Lower leg skin (tissue), 4 donors: Measurements from ENCODE around the gene MAP3K14. TPM values are rescaled to one million over a fixed set of nuclear protein-coding genes. Genes with fewer than 3 reads are reported as not detected.
A peak's percentile ranks its signal among the peaks of the same experiment; 100 is the strongest.

Source experiments
- DNase-seq, 2 donors: peaks; one replicate each; pipeline ENCODE4 v3.0.0-alpha.2; 2019; ENCODE audit warnings: low spot score in 2 of 2
- H3K4me3 ChIP-seq: fragments of 200-600 bp; sonication (generic); 2 replicates; pipeline ENCODE4 v1.5.1; 2017; ENCODE audit warnings: mild to moderate bottlenecking, low read depth; ENCODE audit not compliant: poor library complexity, severe bottlenecking
- CTCF ChIP-seq, 3 donors: fragments of 450-650 bp; IDR thresholded peaks; one replicate each; pipeline ENCODE4 v1.5.1; 2016; ENCODE audit warnings: antibody characterized with exemption in 3 of 3, mild to moderate bottlenecking in 3 of 3, moderate library complexity in 2 of 3
- POLR2A ChIP-seq, 2 donors: fragments of 450-650 bp; IDR thresholded peaks; one replicate each; pipeline ENCODE4 v1.6.1; 2016 to 2017; ENCODE audit warnings: antibody characterized with exemption in 2 of 2, mild to moderate bottlenecking in 1 of 2, moderate library complexity in 1 of 2
- WGBS, 2 donors: methylation state at CpG; one replicate each; pipeline ENCODE4 v1.1.5; 2018; 5-methylcytosine and 5-hydroxymethylcytosine counted together
- intact Hi-C: fragments of 100-400 bp; cut with DNase I; formaldehyde crosslinking; loops from one replicate; pipeline ENCODE4 v1.15.0; 2023; ENCODE audit warnings: low total_unique reads
- total RNA-seq, 4 donors: library from RNA; depleted of rRNA; stranded (reverse); fragments of >200 nt; gene quantifications; one replicate each; pipeline ENCODE4 v1.1.0, GENCODE V29; 2016

Gene MAP3K14
- total RNA-seq, 4 donors from 2014 or later = 8.1 to 13.0 (median 11.0) TPM

- peak overlapping the region; percentile 54 for H3K4me3 ChIP-seq
- intact Hi-C loops = no loop called here
- no peak for TF ChIP-seq POLR2A (IDR thresholded peaks at IDR 0.05)
- no peak for TF ChIP-seq CTCF (IDR thresholded peaks at IDR 0.05)
- WGBS, 2 donors = 29 to 35% methylated on average over 27 to 30 of the region's 33 CpGs
- peak in 1 of 2 donors; percentile 89 for DNase-seq
Measured at GRCh38 chr17:45222289-45222995, 94.4 kb downstream of the MAP3K14 start.

- TF ChIP-seq POLR2A (IDR thresholded peaks at IDR 0.05) = no peak
- TF ChIP-seq CTCF (IDR thresholded peaks at IDR 0.05) = no peak
- H3K4me3 ChIP-seq = peak overlapping the region; percentile 54
- intact Hi-C loops = no loop called here
- 0 to 5% methylated on average over 1 to 11 of the region's 38 CpGs for WGBS, 2 donors
- DNase-seq = no peak
Measured at GRCh38 chr17:45222014-45222288, 94.9 kb downstream of the MAP3K14 start.

- intact Hi-C loops = no loop called here
- 9 to 13% methylated on average over 33 to 43 of the region's 98 CpGs for WGBS, 2 donors
- DNase-seq = peak in 1 of 2 donors; percentile 92
- peak within 1 kb of the TSS; percentile 54 for H3K4me3 ChIP-seq
- TF ChIP-seq POLR2A (IDR thresholded peaks at IDR 0.05) (no peak), CTCF (IDR thresholded peaks at IDR 0.05) (no peak)
Measured at GRCh38 chr17:45221081-45222013, 95.5 kb downstream of the MAP3K14 start, which contains the start of gene FMNL1. Gene FMNL1 (plus strand): TSS chr17:45221885. CDS start chr17:45222125, 240 bp downstream.

- intact Hi-C loops = no loop called here
- no peak for DNase-seq
- TF ChIP-seq CTCF (IDR thresholded peaks at IDR 0.05) = no peak
- TF ChIP-seq POLR2A (IDR thresholded peaks at IDR 0.05) = no peak
- 71 to 87% methylated on average over 3 of the region's 3 CpGs for WGBS, 2 donors
- no peak overlapping the region for H3K4me3 ChIP-seq
Measured at GRCh38 chr17:45220079-45220478, 96.7 kb downstream of the MAP3K14 start.

- H3K4me3 ChIP-seq = no peak overlapping the region
- intact Hi-C loops = loop anchor here (5.0 kb wide), 1 partner anchor 168 kb away; no protein-coding TSS in a partner anchor
- WGBS, 2 donors = 11 to 13% methylated on average over 12 of the region's 12 CpGs
- DNase-seq = peak; percentile 89 to 98
- TF ChIP-seq CTCF (IDR thresholded peaks at IDR 0.05) (peak in 1 of 3 donors; percentile 98), POLR2A (IDR thresholded peaks at IDR 0.05) (no peak)
Measured at GRCh38 chr17:45218895-45219661, 97.7 kb downstream of the MAP3K14 start.

Other genes starting within 250 kb of the MAP3K14 start
- gene PLCD3, start 184.5 kb downstream of the MAP3K14 start, total RNA-seq = 100 to 1,000 TPM in 3 of 4 donors, 10 to 100 TPM in 1; 65.7 to 180 (median 105) TPM
- gene ACBD4, start 181.3 kb downstream of the MAP3K14 start, total RNA-seq = 10 to 100 TPM in 2 of 4 donors, 1 to 10 TPM in 2; 8.2 to 14.9 (median 10.1) TPM
- gene HEXIM1, start 168.5 kb downstream of the MAP3K14 start, total RNA-seq = 10 to 100 TPM; 20.9 to 32.7 (median 25.0) TPM
- 10 to 100 TPM in 1 of 4 donors, 1 to 10 TPM in 3; 2.4 to 16.7 (median 5.8) TPM for gene HEXIM2, start 155.1 kb downstream of the MAP3K14 start, total RNA-seq
- gene FMNL1, start 95.1 kb downstream of the MAP3K14 start, total RNA-seq = 10 to 100 TPM in 1 of 4 donors, 1 to 10 TPM in 3; 8.3 to 13.6 (median 8.8) TPM
- gene SPATA32, start 54.9 kb downstream of the MAP3K14 start, total RNA-seq = not detected
- 10 to 100 TPM; 58.5 to 84.4 (median 68.2) TPM for gene ARHGAP27, start 115.8 kb upstream of the MAP3K14 start, total RNA-seq
- 100 to 1,000 TPM in 2 of 4 donors, 10 to 100 TPM in 2; 66.7 to 199 (median 130) TPM for gene PLEKHM1, start 173.7 kb upstream of the MAP3K14 start, total RNA-seq